Endothelial cell (in vitro differentiated cells): ENCODE results near the gene TRPV3. TPM values are rescaled to one million over a fixed set of nuclear protein-coding genes. Genes with fewer than 3 reads are reported as not detected.

Source experiments
- DNase-seq: peaks from one replicate; pipeline ENCODE4 v3.0.0; 2021; ENCODE audit warnings: low spot score
- H3K27ac Mint-ChIP-seq: one replicate; pipeline ENCODE4 v1.8.0; 2021; ENCODE audit warnings: mixed read lengths, inconsistent platforms; ENCODE audit not compliant: unreplicated experiment
- H3K27me3 Mint-ChIP-seq: one replicate; pipeline ENCODE4 v1.8.0; 2021; ENCODE audit warnings: mild to moderate bottlenecking, moderate library complexity, mixed read lengths, inconsistent platforms; ENCODE audit not compliant: unreplicated experiment
- H3K36me3 Mint-ChIP-seq: one replicate; pipeline ENCODE4 v1.8.0; 2021; ENCODE audit warnings: mild to moderate bottlenecking, low read depth, mixed read lengths, inconsistent platforms; ENCODE audit not compliant: unreplicated experiment
- H3K4me1 Mint-ChIP-seq: one replicate; pipeline ENCODE4 v1.8.0; 2021; ENCODE audit warnings: mild to moderate bottlenecking, mixed read lengths, inconsistent platforms; ENCODE audit not compliant: unreplicated experiment
- H3K4me3 Mint-ChIP-seq: one replicate; pipeline ENCODE4 v1.8.0; 2021; ENCODE audit warnings: mild to moderate bottlenecking, mixed read lengths, inconsistent platforms; ENCODE audit not compliant: unreplicated experiment
- H3K9me3 Mint-ChIP-seq: one replicate; pipeline ENCODE4 v1.8.0; 2021; ENCODE audit warnings: mixed read lengths, inconsistent platforms; ENCODE audit not compliant: unreplicated experiment
- total RNA-seq: library from RNA; stranded (reverse); fragmentation: NEBNext Ultra II Directional; extraction: Animal tissue kit (Norgen Biotek cat#: 25700); gene quantifications from one replicate; pipeline ENCODE4 v1.2.1, GENCODE V29; 2021; ENCODE audit not compliant: unreplicated experiment
- TF ChIP-seq, protein P1 (sequence below): fragments of 200-600 bp; sonication (generic); IDR thresholded peaks from one replicate; pipeline ENCODE4 v1.5.0; 2021; ENCODE audit warnings: antibody characterized with exemption; ENCODE audit not compliant: unreplicated experiment

The TRPV3 gene
- total RNA-seq, 1 donor from 2014 or later = not detected

DNA sequence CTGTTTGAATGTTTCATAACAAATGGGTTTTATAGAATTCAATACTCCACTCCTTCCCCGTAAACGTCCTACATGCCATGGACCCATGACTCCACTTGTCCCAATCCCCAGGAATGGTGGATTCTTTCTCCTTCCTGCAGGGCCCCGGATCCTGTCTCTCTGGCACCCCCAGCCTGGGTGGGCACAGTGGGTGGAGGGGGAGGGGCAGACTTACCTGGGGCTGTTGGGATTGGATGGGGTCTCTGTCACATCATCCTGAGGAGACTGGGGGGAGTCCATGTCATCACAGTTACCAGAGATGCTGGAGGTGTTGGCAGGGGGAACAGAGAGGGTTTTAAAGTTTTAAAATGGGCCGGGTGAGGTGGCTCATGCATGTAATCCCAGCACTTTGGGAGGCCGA, 13.2 kb downstream of the TRPV3 start:
- Mint-ChIP-seq H3K36me3 (peaks cover 3% of the 10 kb centered on the region), H3K4me1 (peaks cover 5% of the 10 kb centered on the region), H3K4me3 (no peak overlapping the region), H3K27ac (no peak overlapping the region), H3K9me3 (no peaks in the 10 kb centered on the region), H3K27me3 (peaks cover 8% of the 10 kb centered on the region)
- TF ChIP-seq, protein P1, sequence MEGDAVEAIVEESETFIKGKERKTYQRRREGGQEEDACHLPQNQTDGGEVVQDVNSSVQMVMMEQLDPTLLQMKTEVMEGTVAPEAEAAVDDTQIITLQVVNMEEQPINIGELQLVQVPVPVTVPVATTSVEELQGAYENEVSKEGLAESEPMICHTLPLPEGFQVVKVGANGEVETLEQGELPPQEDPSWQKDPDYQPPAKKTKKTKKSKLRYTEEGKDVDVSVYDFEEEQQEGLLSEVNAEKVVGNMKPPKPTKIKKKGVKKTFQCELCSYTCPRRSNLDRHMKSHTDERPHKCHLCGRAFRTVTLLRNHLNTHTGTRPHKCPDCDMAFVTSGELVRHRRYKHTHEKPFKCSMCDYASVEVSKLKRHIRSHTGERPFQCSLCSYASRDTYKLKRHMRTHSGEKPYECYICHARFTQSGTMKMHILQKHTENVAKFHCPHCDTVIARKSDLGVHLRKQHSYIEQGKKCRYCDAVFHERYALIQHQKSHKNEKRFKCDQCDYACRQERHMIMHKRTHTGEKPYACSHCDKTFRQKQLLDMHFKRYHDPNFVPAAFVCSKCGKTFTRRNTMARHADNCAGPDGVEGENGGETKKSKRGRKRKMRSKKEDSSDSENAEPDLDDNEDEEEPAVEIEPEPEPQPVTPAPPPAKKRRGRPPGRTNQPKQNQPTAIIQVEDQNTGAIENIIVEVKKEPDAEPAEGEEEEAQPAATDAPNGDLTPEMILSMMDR = no peak
- DNase-seq = no peak

- TF ChIP-seq, protein P1 = no peak
- DNase-seq = no peak
- H3K36me3 Mint-ChIP-seq = peaks cover 3% of the 10 kb centered on the region
- peaks cover 5% of the 10 kb centered on the region for H3K4me1 Mint-ChIP-seq
- peaks cover 3% of the 10 kb centered on the region for H3K27me3 Mint-ChIP-seq
- H3K9me3 Mint-ChIP-seq = no peaks in the 10 kb centered on the region
- no peak overlapping the region for H3K27ac Mint-ChIP-seq
- H3K4me3 Mint-ChIP-seq = no peak overlapping the region
Measured at GRCh38 chr17:3543453-3543852, 14.2 kb downstream of the TRPV3 start.

DNA sequence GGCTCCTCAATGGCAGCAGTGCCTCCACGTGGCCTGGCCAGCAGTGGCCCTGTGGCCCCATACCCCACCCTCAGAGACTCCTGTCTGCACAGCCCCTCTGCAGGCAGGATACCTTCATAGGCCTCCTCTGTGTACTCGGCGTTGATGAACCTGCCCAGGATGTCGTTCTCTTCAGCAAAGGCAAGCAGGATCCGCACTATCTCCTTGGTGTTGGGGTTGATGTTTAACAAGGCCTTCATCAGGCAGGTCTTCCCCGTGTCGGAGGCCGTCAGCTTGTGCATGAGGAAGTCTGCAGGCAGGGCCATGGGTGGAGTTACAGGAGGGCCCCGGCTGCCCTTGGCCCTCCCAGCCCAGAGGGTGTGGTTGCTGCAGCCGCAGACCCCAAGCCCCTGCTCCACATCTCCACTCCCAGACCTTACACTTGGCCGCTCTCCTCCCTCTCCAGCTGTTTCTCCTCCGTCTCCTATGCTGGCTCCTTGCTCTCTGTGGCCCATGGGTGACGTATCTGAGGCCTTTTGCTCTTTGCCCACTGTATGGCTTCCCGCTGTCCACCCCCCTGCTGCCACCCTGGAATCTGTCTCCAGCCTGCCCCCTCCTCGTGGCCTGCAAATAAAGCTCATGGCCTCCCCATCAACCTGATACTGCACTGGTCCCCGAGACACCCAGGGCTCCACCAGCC, 15.1 kb downstream of the TRPV3 start:
- no peak overlapping the region for H3K4me3 Mint-ChIP-seq
- no peak for DNase-seq
- peaks cover 5% of the 10 kb centered on the region for H3K4me1 Mint-ChIP-seq

GRCh38 chr17:3539881-3540540, 17.6 kb downstream of the TRPV3 start:
- Mint-ChIP-seq H3K27ac (peak overlapping the region; percentile 2), H3K27me3 (peaks cover 8% of the 10 kb centered on the region), H3K9me3 (no peaks in the 10 kb centered on the region), H3K4me1 (peaks cover 5% of the 10 kb centered on the region), H3K36me3 (peaks cover 3% of the 10 kb centered on the region), H3K4me3 (peak overlapping the region; percentile 12)
- TF ChIP-seq, protein P1 = no peak
- DNase-seq = no peak

More for the DNA sequence above, 15.1 kb downstream of the TRPV3 start:
- Mint-ChIP-seq H3K9me3 (no peaks in the 10 kb centered on the region), H3K36me3 (peaks cover 3% of the 10 kb centered on the region), H3K27me3 (peaks cover 3% of the 10 kb centered on the region), H3K27ac (no peak overlapping the region)
- TF ChIP-seq, protein P1 = no peak

GRCh38 chr17:3536716-3537115, 20.9 kb downstream of the TRPV3 start:
- Mint-ChIP-seq H3K9me3 (no peaks in the 10 kb centered on the region), H3K4me3 (no peak overlapping the region), H3K27me3 (peaks cover 11% of the 10 kb centered on the region), H3K36me3 (peaks cover 6% of the 10 kb centered on the region), H3K4me1 (peaks cover 5% of the 10 kb centered on the region), H3K27ac (no peak overlapping the region)
- TF ChIP-seq, protein P1 = no peak
- DNase-seq = no peak
